B cell (primary cell): ENCODE measurements around the gene FAF1. TPM values are rescaled to one million over a fixed set of nuclear protein-coding genes. Genes with fewer than 3 reads are reported as not detected.

ENCODE experiments used
- ATAC-seq: fragments of 200-7000 bp; cut with Tn5 transposase; one replicate; pipeline ENCODE4 v1.10.0; 2021; ENCODE audit warnings: low read depth, mild to moderate bottlenecking, moderate number of reproducible peaks, moderate library complexity
- CTCF ChIA-PET: fragments of 350-600 bp; sonication (Branson Sonifier 250); formaldehyde crosslinking; loops from one replicate; lab custom pipeline; 2021; ENCODE audit warnings: antibody characterized with exemption, inconsistent platforms; lab: Charles Lee
- POLR2A ChIA-PET: fragments of 350-600 bp; sonication (Branson Sonifier 250); formaldehyde crosslinking; loops from one replicate; lab custom pipeline; 2021; ENCODE audit warnings: antibody characterized with exemption; lab: Charles Lee
- DNase-seq: peaks from one replicate; pipeline ENCODE4 v3.0.0; 2013
- H2AFZ ChIP-seq: 2 replicates; pipeline ENCODE4 v1.6.1; 2012; ENCODE audit warnings: mild to moderate bottlenecking, low read depth, low read length; ENCODE audit not compliant: insufficient read depth, poor library complexity, severe bottlenecking
- H3K27ac ChIP-seq, 2 donors: 1 replicate in 1 of 2; 2 replicates in 1 of 2; pipeline ENCODE4 v1.5.1; 2012 to 2013; ENCODE audit warnings: low read length in 2 of 2, mild to moderate bottlenecking in 2 of 2, moderate library complexity in 1 of 2
- H3K27me3 ChIP-seq, 4 experiments: fragments of 200-600 bp in 1 of 4; sonication (generic) in 1 of 4; replicated peaks in 1 of 4; 1 replicate in 2 of 4; 2 replicates in 2 of 4; pipeline versions ENCODE4 v1.6.1 to v1.7.0; 2013 to 2016; ENCODE audit warnings: low read length in 3 of 4, mild to moderate bottlenecking in 2 of 4, mixed read lengths in 1 of 4, moderate library complexity in 1 of 4; ENCODE audit not compliant: insufficient read depth in 4 of 4, control insufficient read depth in 3 of 4; ENCODE audit errors: control extremely low read depth in 1 of 4
- H3K36me3 ChIP-seq, 2 experiments: replicated peaks in 1 of 2; 1 replicate in 1 of 2; 2 replicates in 1 of 2; pipeline versions ENCODE4 v1.6.1 to v1.7.1; 2013; ENCODE audit warnings: low read length in 1 of 2; ENCODE audit not compliant: insufficient read depth in 2 of 2, control insufficient read depth in 1 of 2; ENCODE audit errors: control extremely low read depth in 1 of 2, extremely low read depth in 1 of 2
- H3K4me1 ChIP-seq, 2 donors: fragments of 200-600 bp in 1 of 2; sonication (generic) in 1 of 2; 1 replicate in 1 of 2; 2 replicates in 1 of 2; pipeline versions ENCODE4 v1.5.1 to v1.6.1; 2013 to 2017; ENCODE audit warnings: low read length in 2 of 2; ENCODE audit not compliant: control insufficient read depth in 2 of 2, insufficient read depth in 2 of 2
- H3K4me2 ChIP-seq: replicated peaks from 2 replicates; pipeline ENCODE3; 2012; ENCODE audit warnings: mild to moderate bottlenecking, low read depth, low read length; ENCODE audit not compliant: poor library complexity, severe bottlenecking
- H3K4me3 ChIP-seq, 5 experiments: fragments of 200-600 bp in 1 of 5; sonication (generic) in 1 of 5; 1 replicate in 3 of 5; 2 replicates in 2 of 5; pipeline versions ENCODE4 v1.5.1 to v1.7.0; 2011 to 2016; ENCODE audit warnings: low read length in 4 of 5, mild to moderate bottlenecking in 4 of 5, low read depth in 2 of 5, control low read depth in 1 of 5, moderate library complexity in 1 of 5; ENCODE audit not compliant: insufficient read depth in 1 of 5; ENCODE audit errors: control extremely low read depth in 1 of 5, extremely low read depth in 1 of 5
- H3K79me2 ChIP-seq: fragments of 200-600 bp; sonication (generic); one replicate; pipeline ENCODE4 v1.6.0; 2016; ENCODE audit warnings: low read length; ENCODE audit not compliant: control insufficient read depth, insufficient read depth
- H3K9ac ChIP-seq: fragments of 200-600 bp; sonication (generic); 2 replicates; pipeline ENCODE4 v1.6.1; 2017; ENCODE audit warnings: mild to moderate bottlenecking, low read length, moderate library complexity
- H3K9me3 ChIP-seq, 3 donors: one replicate each; pipeline versions ENCODE4 v1.6.1 to v1.7.1; 2013; ENCODE audit warnings: low read length in 2 of 3; ENCODE audit not compliant: control insufficient read depth in 2 of 3, insufficient read depth in 1 of 3; ENCODE audit errors: control extremely low read depth in 1 of 3
- H4K20me1 ChIP-seq: 2 replicates; pipeline ENCODE4 v1.6.0; 2012; ENCODE audit warnings: mild to moderate bottlenecking, low read length; ENCODE audit not compliant: insufficient read depth, control insufficient read depth, poor library complexity, severe bottlenecking
- H3K27ac Mint-ChIP-seq: one replicate; pipeline ENCODE4 v1.8.0; 2021; ENCODE audit warnings: mixed read lengths
- H3K27me3 Mint-ChIP-seq: one replicate; pipeline ENCODE4 v1.8.0; 2021; ENCODE audit warnings: mixed read lengths
- H3K4me1 Mint-ChIP-seq: one replicate; pipeline ENCODE4 v1.8.0; 2021; ENCODE audit warnings: mixed read lengths
- H3K4me3 Mint-ChIP-seq: one replicate; pipeline ENCODE4 v1.8.0; 2021; ENCODE audit warnings: mixed read lengths
- H3K9me3 Mint-ChIP-seq: one replicate; pipeline ENCODE4 v1.8.0; 2022; ENCODE audit warnings: mixed read lengths; ENCODE audit not compliant: insufficient read depth
- CTCF ChIP-seq: fragments of 200-600 bp; IDR thresholded peaks from one replicate; pipeline ENCODE4 v1.8.0; 2022; ENCODE audit warnings: antibody characterized with exemption, mild to moderate bottlenecking
- EZH2 ChIP-seq: IDR thresholded peaks from 2 replicates; pipeline ENCODE4 v1.6.1; 2012; ENCODE audit warnings: borderline replicate concordance, low read depth, mild to moderate bottlenecking, moderate library complexity, low read length; ENCODE audit not compliant: insufficient read depth, poor library complexity, severe bottlenecking
- WGBS: methylation state at CpG from one replicate; pipeline ENCODE4 v1.1.5; 2013; ENCODE audit warnings: missing lambda C conversion rate; ENCODE audit not compliant: insufficient coverage; 5-methylcytosine and 5-hydroxymethylcytosine counted together
- intact Hi-C: fragments of 100-400 bp; cut with micrococcal nuclease; formaldehyde crosslinking; loops from one replicate; pipeline ENCODE4 v1.10.0; 2022
- polyA plus RNA-seq: library from polyadenylated mRNA; depleted of rRNA; stranded (reverse); fragments of >200 nt; gene quantifications from 2 replicates; pipeline ENCODE4 v1.2.3, GENCODE V29; 2012
- small RNA-seq: library from RNA; depleted of rRNA; stranded (forward); fragments of <200 nt; gene quantifications from one replicate; pipeline ENCODE3, GENCODE V24; 2012; ENCODE audit warnings: low replicate concordance, low read depth; ENCODE audit not compliant: insufficient read length
- total RNA-seq, 2 donors: library from RNA; stranded (reverse); fragments of 120-200 nt in 1 of 2; gene quantifications; 1 replicate in 1 of 2; 2 replicates in 1 of 2; pipeline versions ENCODE4 v1.2.3 to v1.2.4, GENCODE V29; 2013 to 2022

The FAF1 gene
- total and polyA plus RNA-seq, 2 donors (not counting 1 experiment from before 2014, with no cell fraction given) = 10.1 to 58.4 TPM

GRCh38 chr1:50405814-50406213 is 554.3 kb downstream of the FAF1 start:
- TF ChIP-seq CTCF (no peak), EZH2 (no peak)
- intact Hi-C loops = no loop called here
- Histone ChIP-seq H3K27me3 (peaks cover 0 to 15% (median 6%) of the 10 kb centered on the region in 4 experiments), H3K27ac (no peak overlapping the region), H3K9ac (no peak overlapping the region), H3K4me3 (no peak overlapping the region), H4K20me1 (no peaks in the 10 kb centered on the region), H2AFZ (no peak overlapping the region), H3K4me1 (no peaks in the 10 kb centered on the region), H3K79me2 (no peaks in the 10 kb centered on the region), H3K4me2 (no peak overlapping the region), H3K36me3 (no peaks in the 10 kb centered on the region), H3K9me3 (peaks cover 0 to 6% (median 2%) of the 10 kb centered on the region in 3 donors)
- peaks cover 6% of the 10 kb centered on the region for H3K9me3 Mint-ChIP-seq
- H3K4me1 Mint-ChIP-seq = no peaks in the 10 kb centered on the region
- CTCF ChIA-PET = no interaction called here
- DNase-seq (no peak), ATAC-seq (no peak)
- no peak overlapping the region for H3K4me3 Mint-ChIP-seq
- H3K27ac Mint-ChIP-seq = no peak overlapping the region
- peaks cover 56% of the 10 kb centered on the region for H3K27me3 Mint-ChIP-seq
- WGBS = 80% methylated on average over 1 of the region's 4 CpGs
- POLR2A ChIA-PET = no interaction called here

- Mint-ChIP-seq H3K9me3 (peaks cover 9% of the 10 kb centered on the region), H3K4me1 (no peaks in the 10 kb centered on the region), H3K27ac (no peak overlapping the region), H3K27me3 (peaks cover 35% of the 10 kb centered on the region), H3K4me3 (no peak overlapping the region)
- POLR2A ChIA-PET = no interaction called here
- no peaks in the 10 kb centered on the region for H4K20me1 ChIP-seq
- peaks cover 0 to 4% (median 4%) of the 10 kb centered on the region in 4 experiments for H3K27me3 ChIP-seq
- no peak overlapping the region for H3K9ac ChIP-seq
- intact Hi-C loops = no loop called here
- H3K4me3 ChIP-seq = no peak overlapping the region
- WGBS = 83% methylated on average over 1 of the region's 2 CpGs
- no peaks in the 10 kb centered on the region for H3K79me2 ChIP-seq
- no peaks in the 10 kb centered on the region for H3K36me3 ChIP-seq
- no peaks in the 10 kb centered on the region for H3K4me1 ChIP-seq
- ATAC-seq = no peak
- TF ChIP-seq CTCF = no peak
- TF ChIP-seq EZH2 = no peak
- peaks cover 0 to 3% (median 0%) of the 10 kb centered on the region in 3 donors for H3K9me3 ChIP-seq
- H2AFZ ChIP-seq = no peak overlapping the region
- H3K4me2 ChIP-seq = no peak overlapping the region
- no peak overlapping the region for H3K27ac ChIP-seq
- CTCF ChIA-PET = no interaction called here
- no peak for DNase-seq
Measured at GRCh38 chr1:50393522-50394120, 566.4 kb downstream of the FAF1 start.

Small RNAs within 50 kb of the gene (small RNA-seq; reads per million reads assigned to genes)
- gene RNU6-1026P = not detected

Other genes with a start within 250 kb of the FAF1 start
- gene CDKN2C, start 10.0 kb upstream of the FAF1 start, total RNA-seq = 1.7 and 2.5 TPM in 2 replicates
- gene CDKN2C, start 10.0 kb upstream of the FAF1 start, polyA plus RNA-seq = 1.5 and 2.6 TPM in 2 replicates
- not detected in 2 replicates for gene C1orf185, start 142.0 kb upstream of the FAF1 start, total RNA-seq
- not detected in 2 replicates for gene C1orf185, start 142.0 kb upstream of the FAF1 start, polyA plus RNA-seq